ENCODE data around the gene HLA-DRA. TPM values are rescaled to one million over a fixed set of nuclear protein-coding genes. Genes with fewer than 3 reads are reported as not detected.

The HLA-DRA gene
- not detected in 2 replicates for total RNA-seq

GRCh38 chr6:32439602-32440214, at the start of gene HLA-DRA:
TSS of gene HLA-DRA (plus strand) at chr6:32439887. CDS start at chr6:32439951, 64 bp downstream.

GRCh38 chr6:32406857-32407256, 32.8 kb upstream of the HLA-DRA start, which contains the start of gene BTNL2:
TSS of gene BTNL2 (minus strand) at chr6:32407181. CDS start at chr6:32407123, 58 bp downstream.

Other genes starting within 250 kb of the HLA-DRA start
- 59.1 and 89.9 TPM in 2 replicates for gene PBX2, start 249.7 kb upstream of the HLA-DRA start, total RNA-seq
- 0.79 and 2.2 TPM in 2 replicates for gene GPSM3, start 247.2 kb upstream of the HLA-DRA start, total RNA-seq
- gene NOTCH4, start 215.8 kb upstream of the HLA-DRA start, total RNA-seq, result 0.98 and 3.5 TPM in 2 replicates
- gene TSBP1, start 68.0 kb upstream of the HLA-DRA start, total RNA-seq, result not detected in 2 replicates
- not detected in 2 replicates for gene BTNL2, start 32.7 kb upstream of the HLA-DRA start, total RNA-seq
- gene HLA-DRB5, start 90.4 kb downstream of the HLA-DRA start, total RNA-seq, result not detected in 2 replicates
- 0.22 and 1.2 TPM in 2 replicates for gene HLA-DRB1, start 150.0 kb downstream of the HLA-DRA start, total RNA-seq
- gene HLA-DQA1, start 197.5 kb downstream of the HLA-DRA start, total RNA-seq, result not detected in 2 replicates
- 0.22 TPM in 1 of 2 replicates, not detected in the other for gene HLA-DQB1, start 226.8 kb downstream of the HLA-DRA start, total RNA-seq

All from placental epithelial cell (primary cell).